ENCODE measurements around the gene PSTPIP1. TPM values are rescaled to one million over a fixed set of nuclear protein-coding genes. Genes with fewer than 3 reads are reported as not detected.

PSTPIP1 gene
- polyA plus RNA-seq, 1 donor (not counting 4 experiments of a cell fraction or from before 2014, with no cell fraction given): 9.6 TPM

DNA sequence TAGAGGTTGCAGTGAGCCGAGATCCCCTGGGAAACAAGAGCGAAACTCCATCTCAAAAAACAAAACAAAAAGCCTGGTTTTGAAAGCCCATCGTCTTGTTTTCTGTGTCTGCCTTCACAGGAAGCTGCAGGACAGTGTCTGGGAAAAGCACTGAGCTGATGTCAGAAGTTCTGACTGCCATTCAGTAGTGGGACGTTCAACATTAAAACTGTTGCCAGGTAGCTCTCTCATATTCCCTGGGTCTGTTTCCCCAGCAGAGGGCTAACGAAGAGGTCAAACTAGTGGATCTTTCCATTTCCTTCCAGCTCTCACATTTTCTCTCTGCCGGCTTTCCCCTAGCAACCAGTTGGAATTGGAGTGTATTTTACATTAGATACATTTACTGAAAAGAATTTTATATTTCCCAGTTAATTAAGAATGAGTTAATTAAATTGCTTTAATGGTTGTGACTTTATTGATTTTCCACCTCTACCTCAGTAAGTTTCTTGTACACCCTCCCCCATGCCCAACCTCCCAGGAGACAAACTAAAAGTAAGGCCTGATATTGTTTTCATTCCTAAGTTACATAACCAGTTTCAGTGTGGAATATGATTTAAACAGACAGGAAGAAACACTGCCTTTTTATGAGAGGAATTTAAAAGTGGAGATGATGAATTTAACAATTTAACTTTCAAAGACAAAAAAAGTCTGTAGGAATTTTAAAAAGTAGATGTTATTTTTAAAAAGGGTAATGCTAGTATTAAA, 33.5 kb upstream of the PSTPIP1 start:
- no peak for FAIRE-seq

DNA sequence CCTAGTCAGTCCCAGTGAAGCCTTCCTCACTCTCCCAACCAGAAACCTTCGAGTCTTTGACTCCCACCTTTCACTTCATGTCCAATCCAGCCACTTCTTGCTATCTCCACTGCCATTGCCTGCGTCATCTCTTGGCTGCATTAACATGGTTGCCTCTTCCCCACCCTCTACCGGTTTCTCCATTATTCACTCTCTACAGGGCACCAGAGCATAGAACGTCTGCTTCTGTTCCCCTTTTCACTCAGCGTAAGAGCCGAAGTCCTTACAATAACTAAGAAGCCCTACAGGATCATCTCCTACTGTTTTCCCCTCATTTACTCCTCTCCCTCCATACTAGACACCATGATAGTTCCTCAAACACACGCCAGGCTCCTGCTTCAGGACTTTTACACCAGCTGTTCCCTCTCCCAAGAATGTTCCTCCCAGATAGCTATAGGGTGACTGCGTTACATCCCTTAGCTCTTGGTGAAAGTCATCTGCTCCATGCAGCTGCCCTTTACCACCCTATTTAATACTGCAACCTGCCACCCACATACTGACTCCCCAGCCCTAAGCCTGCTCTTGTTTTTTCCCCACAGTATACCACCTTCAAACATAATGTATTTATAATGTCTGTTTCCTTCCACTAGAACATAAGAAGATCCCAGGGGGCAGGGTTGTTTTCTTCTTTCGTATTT, 32.5 kb upstream of the PSTPIP1 start:
- H3K27ac ChIP-seq (ENCODE audit: control insufficient read depth, insufficient read depth, low read length): no peak overlapping the region
- no peaks in the 10 kb centered on the region for H3K9me1 ChIP-seq (ENCODE audit: control insufficient read depth, extremely low read depth, insufficient read depth, low read length)
- TF ChIP-seq CTCF (optimal IDR thresholded peaks at IDR 0.05 in 1 of 3, IDR thresholded peaks at IDR 0.05 in 1 of 3, conservative IDR thresholded peaks at IDR 0.05 in 1 of 3; ENCODE audit: extremely low read depth in 1 of 3, insufficient read depth in 2 of 3, low read length in 3 of 3) (no peak), EZH2 (IDR thresholded peaks at IDR 0.05; ENCODE audit: low read length) (no peak)
- no peaks in the 10 kb centered on the region for H4K20me1 ChIP-seq (ENCODE audit: control insufficient read depth, extremely low read depth, insufficient read depth, low read length)
- dilution Hi-C loops (cut with MboI; ENCODE audit: extremely low pct_ligation_motif_present, low sequenced_read_pairs): no loop called here
- H3K36me3 ChIP-seq (ENCODE audit: control insufficient read depth in 2 of 2, extremely low read depth in 1 of 2, insufficient read depth in 2 of 2, low read length in 2 of 2): no peaks in the 10 kb centered on the region
- no peak overlapping the region for H2AFZ ChIP-seq (ENCODE audit: control insufficient read depth, low read length)
- no peak overlapping the region for H3K4me3 ChIP-seq (ENCODE audit: control insufficient read depth in 2 of 3, extremely low read depth in 1 of 3, insufficient read depth in 2 of 3, low read depth in 1 of 3, low read length in 3 of 3)
- H3K4me2 ChIP-seq (ENCODE audit: control insufficient read depth, extremely low read depth, insufficient read depth, low read depth, low read length): no peak overlapping the region
- peaks cover 14% of the 10 kb centered on the region for H3K4me1 ChIP-seq (ENCODE audit: control insufficient read depth, extremely low read depth, insufficient read depth, low read length)
- DNase-seq (ENCODE audit: low read depth, low spot score): no peak
- H3K9me3 ChIP-seq (ENCODE audit: control insufficient read depth, low read depth, low read length): no peaks in the 10 kb centered on the region
- no peaks in the 10 kb centered on the region for H3K79me2 ChIP-seq (ENCODE audit: control insufficient read depth, insufficient read depth, low read length)
- no peak for FAIRE-seq
- no peaks in the 10 kb centered on the region for H3K27me3 ChIP-seq (ENCODE audit: control insufficient read depth, extremely low read depth, insufficient read depth, low read length)
- no peak overlapping the region for H3K9ac ChIP-seq (ENCODE audit: control insufficient read depth, extremely low read depth, insufficient read depth, low read length)

More for the DNA sequence above, 33.5 kb upstream of the PSTPIP1 start:
- H3K79me2 ChIP-seq (ENCODE audit: control insufficient read depth, insufficient read depth, low read length): no peaks in the 10 kb centered on the region
- no peak overlapping the region for H3K4me2 ChIP-seq (ENCODE audit: control insufficient read depth, extremely low read depth, insufficient read depth, low read depth, low read length)
- TF ChIP-seq CTCF (optimal IDR thresholded peaks at IDR 0.05 in 1 of 3, IDR thresholded peaks at IDR 0.05 in 1 of 3, conservative IDR thresholded peaks at IDR 0.05 in 1 of 3; ENCODE audit: extremely low read depth in 1 of 3, insufficient read depth in 2 of 3, low read length in 3 of 3) (no peak), EZH2 (IDR thresholded peaks at IDR 0.05; ENCODE audit: low read length) (no peak)
- no peak overlapping the region for H3K4me3 ChIP-seq (ENCODE audit: control insufficient read depth in 2 of 3, extremely low read depth in 1 of 3, insufficient read depth in 2 of 3, low read depth in 1 of 3, low read length in 3 of 3)
- no peak for DNase-seq (ENCODE audit: low read depth, low spot score)
- no peak overlapping the region for H2AFZ ChIP-seq (ENCODE audit: control insufficient read depth, low read length)
- H3K27me3 ChIP-seq (ENCODE audit: control insufficient read depth, extremely low read depth, insufficient read depth, low read length): no peaks in the 10 kb centered on the region
- no peak overlapping the region for H3K9ac ChIP-seq (ENCODE audit: control insufficient read depth, extremely low read depth, insufficient read depth, low read length)
- H4K20me1 ChIP-seq (ENCODE audit: control insufficient read depth, extremely low read depth, insufficient read depth, low read length): no peaks in the 10 kb centered on the region
- H3K9me1 ChIP-seq (ENCODE audit: control insufficient read depth, extremely low read depth, insufficient read depth, low read length): no peaks in the 10 kb centered on the region
- dilution Hi-C loops (cut with MboI; ENCODE audit: extremely low pct_ligation_motif_present, low sequenced_read_pairs): no loop called here
- H3K36me3 ChIP-seq (ENCODE audit: control insufficient read depth in 2 of 2, extremely low read depth in 1 of 2, insufficient read depth in 2 of 2, low read length in 2 of 2): no peaks in the 10 kb centered on the region
- H3K9me3 ChIP-seq (ENCODE audit: control insufficient read depth, low read depth, low read length): no peaks in the 10 kb centered on the region
- peaks cover 10% of the 10 kb centered on the region for H3K4me1 ChIP-seq (ENCODE audit: control insufficient read depth, extremely low read depth, insufficient read depth, low read length)
- H3K27ac ChIP-seq (ENCODE audit: control insufficient read depth, insufficient read depth, low read length): no peak overlapping the region
